ENCODE results near the gene EPB41L4A.

EPB41L4A gene

GRCh38 chr5:112346411-112347044, 72.5 kb downstream of the EPB41L4A start:
- Histone ChIP-seq H3K9me3 (ENCODE audit: control insufficient read depth in 5 of 5, low read length in 5 of 5) (no peaks in the 10 kb centered on the region), H3K27ac (ENCODE audit: low read depth, low read length) (no peak overlapping the region), H3K9ac (ENCODE audit: low read length in 5 of 5) (no peak overlapping the region), H3K4me1 (ENCODE audit: control insufficient read depth in 5 of 5, insufficient read depth in 5 of 5, low read length in 5 of 5) (peaks cover 0 to 8% (median 0%) of the 10 kb centered on the region in 5 donors), H3K36me3 (ENCODE audit: control insufficient read depth in 5 of 5, insufficient read depth in 5 of 5, low read length in 5 of 5) (no peaks in the 10 kb centered on the region), H3K27me3 (ENCODE audit: control insufficient read depth in 5 of 5, insufficient read depth in 4 of 5, low read length in 5 of 5) (no peaks in the 10 kb centered on the region), H3K4me3 (ENCODE audit: low read depth in 1 of 5, low read length in 5 of 5) (no peak overlapping the region)

GRCh38 chr5:112344540-112344939, 74.5 kb downstream of the EPB41L4A start:
- Histone ChIP-seq H3K4me1 (ENCODE audit: control insufficient read depth in 5 of 5, insufficient read depth in 5 of 5, low read length in 5 of 5) (peaks cover 0 to 8% (median 0%) of the 10 kb centered on the region in 5 donors), H3K36me3 (ENCODE audit: control insufficient read depth in 5 of 5, insufficient read depth in 5 of 5, low read length in 5 of 5) (no peaks in the 10 kb centered on the region), H3K27me3 (ENCODE audit: control insufficient read depth in 5 of 5, insufficient read depth in 4 of 5, low read length in 5 of 5) (no peaks in the 10 kb centered on the region), H3K4me3 (ENCODE audit: low read depth in 1 of 5, low read length in 5 of 5) (no peak overlapping the region), H3K9me3 (ENCODE audit: control insufficient read depth in 5 of 5, low read length in 5 of 5) (no peaks in the 10 kb centered on the region), H3K9ac (ENCODE audit: low read length in 5 of 5) (no peak overlapping the region), H3K27ac (ENCODE audit: low read depth, low read length) (no peak overlapping the region)

GRCh38 chr5:112342389-112342788, 76.7 kb downstream of the EPB41L4A start:
- Histone ChIP-seq H3K9me3 (ENCODE audit: control insufficient read depth in 5 of 5, low read length in 5 of 5) (no peaks in the 10 kb centered on the region), H3K4me1 (ENCODE audit: control insufficient read depth in 5 of 5, insufficient read depth in 5 of 5, low read length in 5 of 5) (peaks cover 3 to 14% (median 8%) of the 10 kb centered on the region in 5 donors), H3K27ac (ENCODE audit: low read depth, low read length) (no peak overlapping the region), H3K27me3 (ENCODE audit: control insufficient read depth in 5 of 5, insufficient read depth in 4 of 5, low read length in 5 of 5) (no peaks in the 10 kb centered on the region), H3K36me3 (ENCODE audit: control insufficient read depth in 5 of 5, insufficient read depth in 5 of 5, low read length in 5 of 5) (no peaks in the 10 kb centered on the region), H3K4me3 (ENCODE audit: low read depth in 1 of 5, low read length in 5 of 5) (no peak overlapping the region), H3K9ac (ENCODE audit: low read length in 5 of 5) (no peak overlapping the region)

- Histone ChIP-seq H3K36me3 (ENCODE audit: control insufficient read depth in 5 of 5, insufficient read depth in 5 of 5, low read length in 5 of 5) (no peaks in the 10 kb centered on the region), H3K9me3 (ENCODE audit: control insufficient read depth in 5 of 5, low read length in 5 of 5) (no peaks in the 10 kb centered on the region), H3K4me3 (ENCODE audit: low read depth in 1 of 5, low read length in 5 of 5) (no peak overlapping the region), H3K27ac (ENCODE audit: low read depth, low read length) (no peak overlapping the region), H3K4me1 (ENCODE audit: control insufficient read depth in 5 of 5, insufficient read depth in 5 of 5, low read length in 5 of 5) (peaks cover 3 to 21% (median 8%) of the 10 kb centered on the region in 5 donors), H3K27me3 (ENCODE audit: control insufficient read depth in 5 of 5, insufficient read depth in 4 of 5, low read length in 5 of 5) (no peaks in the 10 kb centered on the region), H3K9ac (ENCODE audit: low read length in 5 of 5) (no peak overlapping the region)
These were observed 79.3 kb downstream of the EPB41L4A start for GRCh38 chr5:112339761-112340160.

- H3K27ac ChIP-seq (ENCODE audit: low read depth, low read length), result peak overlapping the region; percentile 24
- H3K4me3 ChIP-seq (ENCODE audit: low read depth in 1 of 5, low read length in 5 of 5), result no peak overlapping the region
- H3K9ac ChIP-seq (ENCODE audit: low read length in 5 of 5), result no peak overlapping the region
- no peaks in the 10 kb centered on the region for H3K36me3 ChIP-seq (ENCODE audit: control insufficient read depth in 5 of 5, insufficient read depth in 5 of 5, low read length in 5 of 5)
- H3K27me3 ChIP-seq (ENCODE audit: control insufficient read depth in 5 of 5, insufficient read depth in 4 of 5, low read length in 5 of 5), result no peaks in the 10 kb centered on the region
- peaks cover 3 to 26% (median 8%) of the 10 kb centered on the region in 5 donors for H3K4me1 ChIP-seq (ENCODE audit: control insufficient read depth in 5 of 5, insufficient read depth in 5 of 5, low read length in 5 of 5)
- no peaks in the 10 kb centered on the region for H3K9me3 ChIP-seq (ENCODE audit: control insufficient read depth in 5 of 5, low read length in 5 of 5)
These were observed 80.3 kb downstream of the EPB41L4A start for GRCh38 chr5:112338681-112339337.

- Histone ChIP-seq H3K4me1 (ENCODE audit: control insufficient read depth in 5 of 5, insufficient read depth in 5 of 5, low read length in 5 of 5) (peaks cover under 1 to 60% (median 6%) of the 10 kb centered on the region in 5 donors), H3K9me3 (ENCODE audit: control insufficient read depth in 5 of 5, low read length in 5 of 5) (no peaks in the 10 kb centered on the region), H3K9ac (ENCODE audit: low read length in 5 of 5) (no peak overlapping the region), H3K4me3 (ENCODE audit: low read depth in 1 of 5, low read length in 5 of 5) (no peak overlapping the region), H3K36me3 (ENCODE audit: control insufficient read depth in 5 of 5, insufficient read depth in 5 of 5, low read length in 5 of 5) (no peaks in the 10 kb centered on the region), H3K27me3 (ENCODE audit: control insufficient read depth in 5 of 5, insufficient read depth in 4 of 5, low read length in 5 of 5) (no peaks in the 10 kb centered on the region), H3K27ac (ENCODE audit: low read depth, low read length) (no peak overlapping the region)
These were observed 85.7 kb downstream of the EPB41L4A start for GRCh38 chr5:112333331-112333781.

GRCh38 chr5:112331892-112332291, 87.2 kb downstream of the EPB41L4A start:
- Histone ChIP-seq H3K4me3 (ENCODE audit: low read depth in 1 of 5, low read length in 5 of 5) (no peak overlapping the region), H3K4me1 (ENCODE audit: control insufficient read depth in 5 of 5, insufficient read depth in 5 of 5, low read length in 5 of 5) (peaks cover 0 to 55% (median 6%) of the 10 kb centered on the region in 5 donors), H3K36me3 (ENCODE audit: control insufficient read depth in 5 of 5, insufficient read depth in 5 of 5, low read length in 5 of 5) (no peaks in the 10 kb centered on the region), H3K9me3 (ENCODE audit: control insufficient read depth in 5 of 5, low read length in 5 of 5) (no peaks in the 10 kb centered on the region), H3K9ac (ENCODE audit: low read length in 5 of 5) (no peak overlapping the region), H3K27me3 (ENCODE audit: control insufficient read depth in 5 of 5, insufficient read depth in 4 of 5, low read length in 5 of 5) (no peaks in the 10 kb centered on the region), H3K27ac (ENCODE audit: low read depth, low read length) (peak overlapping the region; percentile 14)

- no peak overlapping the region for H3K27ac ChIP-seq (ENCODE audit: low read depth, low read length)
- no peaks in the 10 kb centered on the region for H3K27me3 ChIP-seq (ENCODE audit: control insufficient read depth in 5 of 5, insufficient read depth in 4 of 5, low read length in 5 of 5)
- peaks cover 0 to 46% (median 6%) of the 10 kb centered on the region in 5 donors for H3K4me1 ChIP-seq (ENCODE audit: control insufficient read depth in 5 of 5, insufficient read depth in 5 of 5, low read length in 5 of 5)
- H3K36me3 ChIP-seq (ENCODE audit: control insufficient read depth in 5 of 5, insufficient read depth in 5 of 5, low read length in 5 of 5), result no peaks in the 10 kb centered on the region
- H3K4me3 ChIP-seq (ENCODE audit: low read depth in 1 of 5, low read length in 5 of 5), result no peak overlapping the region
- no peak overlapping the region for H3K9ac ChIP-seq (ENCODE audit: low read length in 5 of 5)
- H3K9me3 ChIP-seq (ENCODE audit: control insufficient read depth in 5 of 5, low read length in 5 of 5), result no peaks in the 10 kb centered on the region
These were observed 89.5 kb downstream of the EPB41L4A start for GRCh38 chr5:112329419-112330090.

GRCh38 chr5:112323166-112323565, 95.9 kb downstream of the EPB41L4A start:
- Histone ChIP-seq H3K36me3 (ENCODE audit: control insufficient read depth in 5 of 5, insufficient read depth in 5 of 5, low read length in 5 of 5) (no peaks in the 10 kb centered on the region), H3K27me3 (ENCODE audit: control insufficient read depth in 5 of 5, insufficient read depth in 4 of 5, low read length in 5 of 5) (no peaks in the 10 kb centered on the region), H3K4me1 (ENCODE audit: control insufficient read depth in 5 of 5, insufficient read depth in 5 of 5, low read length in 5 of 5) (peaks cover 0 to 3% (median 0%) of the 10 kb centered on the region in 5 donors), H3K27ac (ENCODE audit: low read depth, low read length) (no peak overlapping the region), H3K4me3 (ENCODE audit: low read depth in 1 of 5, low read length in 5 of 5) (no peak overlapping the region), H3K9me3 (ENCODE audit: control insufficient read depth in 5 of 5, low read length in 5 of 5) (no peaks in the 10 kb centered on the region), H3K9ac (ENCODE audit: low read length in 5 of 5) (no peak overlapping the region)

GRCh38 chr5:112320408-112320807, 98.7 kb downstream of the EPB41L4A start:
- Histone ChIP-seq H3K27ac (ENCODE audit: low read depth, low read length) (no peak overlapping the region), H3K9me3 (ENCODE audit: control insufficient read depth in 5 of 5, low read length in 5 of 5) (no peaks in the 10 kb centered on the region), H3K4me3 (ENCODE audit: low read depth in 1 of 5, low read length in 5 of 5) (no peak overlapping the region), H3K4me1 (ENCODE audit: control insufficient read depth in 5 of 5, insufficient read depth in 5 of 5, low read length in 5 of 5) (peaks cover 0 to 4% (median 0%) of the 10 kb centered on the region in 5 donors), H3K36me3 (ENCODE audit: control insufficient read depth in 5 of 5, insufficient read depth in 5 of 5, low read length in 5 of 5) (no peaks in the 10 kb centered on the region), H3K27me3 (ENCODE audit: control insufficient read depth in 5 of 5, insufficient read depth in 4 of 5, low read length in 5 of 5) (no peaks in the 10 kb centered on the region), H3K9ac (ENCODE audit: low read length in 5 of 5) (no peak overlapping the region)

All from subcutaneous abdominal adipose tissue (tissue), 5 donors.